HG03439 (cell line): ENCODE measurements around the gene SPC25.
"Not testable (repeated sequence)": the region's sequence is repeated elsewhere in the genome, so short reads cannot be mapped to it uniquely, and the experiment has no call there.

Source experiments
- ATAC-seq: cut with Tn5 transposase; IDR thresholded peaks from one replicate; pipeline ENCODE4 v1.9.1; 2021; ENCODE audit warnings: mild to moderate bottlenecking, moderate library complexity; ENCODE audit not compliant: unreplicated experiment

Gene SPC25

GRCh38 chr2:168904358-168904757 is 14.1 kb upstream of the SPC25 start:
- no peak for ATAC-seq

DNA sequence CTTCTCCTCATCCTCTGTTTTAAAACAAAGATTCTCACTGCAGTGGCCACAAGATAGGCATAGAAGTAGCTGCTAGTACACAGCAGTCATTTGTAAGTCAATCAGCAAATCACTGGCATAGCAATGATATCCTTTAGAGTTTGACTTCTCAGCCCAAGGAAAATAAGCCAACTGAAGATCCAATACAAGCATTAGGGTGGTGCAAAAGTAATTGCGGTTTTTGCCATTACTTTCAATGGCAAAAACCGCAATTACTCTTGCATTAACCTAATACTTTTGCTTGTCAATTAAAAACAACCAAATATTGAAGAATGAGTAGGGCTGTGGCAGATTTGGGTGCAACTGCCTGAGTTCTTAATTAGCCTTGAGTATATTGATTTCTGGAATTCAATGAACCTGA is 13.7 kb upstream of the SPC25 start:
- no peak for ATAC-seq

DNA sequence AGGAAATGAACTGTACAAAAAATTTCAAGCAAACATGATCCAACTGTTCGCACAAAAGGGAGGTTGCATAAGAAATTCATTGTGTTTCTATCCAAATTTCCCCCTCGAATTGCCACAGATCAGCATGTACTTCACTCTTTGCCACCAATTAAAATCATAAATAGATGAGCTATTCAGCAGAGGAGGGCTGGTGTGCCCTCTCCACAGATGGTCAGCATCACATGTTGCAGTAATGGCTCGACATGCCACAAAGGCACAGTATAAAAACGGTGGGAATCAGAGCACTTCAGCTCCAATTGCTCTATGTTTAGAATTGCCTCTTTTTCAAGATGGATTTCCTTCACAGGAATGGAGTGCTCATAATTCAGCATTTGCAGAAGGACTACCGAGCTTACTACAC is 10.8 kb upstream of the SPC25 start, which contains the start of gene G6PC2:
TSS of gene G6PC2 (plus strand) at position 289 of the 400 bp plus-strand sequence. CDS start at position 330, 41 bp downstream.
- ATAC-seq, result no peak

DNA sequence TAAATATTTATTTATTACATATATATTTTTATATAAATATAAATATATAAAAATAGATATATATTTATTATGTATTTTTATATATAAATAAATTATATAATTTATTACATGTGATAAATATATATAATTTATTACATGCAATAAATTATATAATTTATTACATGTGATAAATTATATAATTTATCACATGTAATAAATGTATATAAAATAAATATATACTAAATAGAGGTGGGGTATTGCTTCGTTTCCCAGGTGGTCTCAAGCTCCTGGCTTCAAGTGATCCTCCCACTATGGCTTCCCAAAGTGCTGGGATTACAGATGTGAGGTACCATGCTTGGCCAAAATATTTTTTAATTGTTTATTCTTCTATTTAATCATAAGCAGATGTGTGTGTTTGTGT is 7.2 kb upstream of the SPC25 start:
- no peak for ATAC-seq

- no peak for ATAC-seq
Measured at GRCh38 chr2:168896783-168897182, 6.6 kb upstream of the SPC25 start.

DNA sequence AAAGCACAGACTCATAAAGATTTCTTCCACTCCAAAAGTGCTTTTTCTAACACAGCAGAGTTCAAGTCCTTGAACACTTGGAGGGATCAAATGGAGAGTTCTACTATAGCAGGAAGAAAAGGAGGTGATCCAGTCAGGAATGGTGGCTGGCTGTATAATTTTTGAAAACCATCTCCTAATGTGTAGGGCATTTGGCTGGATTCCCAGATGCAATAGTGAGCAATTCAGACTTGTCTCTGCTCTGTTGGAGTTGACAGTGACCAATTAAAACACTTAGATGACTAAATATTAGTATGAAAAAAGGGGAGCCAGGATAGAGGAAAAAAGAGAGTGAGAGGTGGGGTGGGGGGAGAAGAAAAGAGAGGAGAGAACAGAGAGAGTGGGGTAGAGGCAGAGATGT is 5.5 kb upstream of the SPC25 start:
- no peak for ATAC-seq

GRCh38 chr2:168894720-168895119 is 4.5 kb upstream of the SPC25 start:
- ATAC-seq, result no peak

GRCh38 chr2:168894101-168894500 is 3.9 kb upstream of the SPC25 start:
- no peak for ATAC-seq

GRCh38 chr2:168892327-168892726 is 2.1 kb upstream of the SPC25 start:
- no peak for ATAC-seq

DNA sequence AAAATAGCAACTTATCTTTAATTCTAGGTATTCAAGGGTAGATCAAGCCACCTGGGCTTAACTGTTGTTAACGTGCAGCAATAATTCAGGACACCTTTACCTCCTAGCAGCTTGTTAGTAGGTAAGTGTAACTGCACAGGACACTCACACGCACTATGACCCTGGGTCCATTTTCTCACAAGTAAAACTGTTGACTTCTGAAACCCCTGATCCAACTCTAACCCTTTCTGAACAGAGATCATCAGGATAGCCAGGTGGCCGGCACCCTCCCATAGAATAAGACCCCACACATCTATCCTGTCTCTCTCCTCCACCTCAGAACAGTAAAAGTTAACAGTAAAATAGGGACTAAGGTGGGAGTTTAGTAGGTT is 610 bp downstream of the SPC25 start:
- peak; percentile 4 for ATAC-seq

GRCh38 chr2:168884975-168885374 is 5.3 kb downstream of the SPC25 start:
- no peak for ATAC-seq

DNA sequence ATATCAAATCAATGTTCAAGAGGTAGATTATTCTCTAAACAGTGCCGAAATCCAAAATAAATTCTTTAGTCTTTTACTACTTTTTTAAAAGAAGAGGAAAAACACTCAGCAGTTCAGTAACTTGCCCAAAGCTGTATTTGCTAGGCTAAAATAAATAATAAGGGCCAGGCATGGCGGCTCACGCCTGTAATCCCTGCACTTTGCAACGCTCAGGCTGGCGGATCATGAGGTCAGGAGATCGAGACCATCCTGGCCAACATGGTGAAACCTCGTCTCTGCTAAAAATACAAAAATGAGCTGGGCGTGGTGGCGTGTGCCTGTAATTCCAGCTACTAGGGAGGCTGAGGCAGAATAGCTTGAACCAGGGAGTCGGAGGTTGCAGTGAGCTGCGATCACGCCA is 8.1 kb downstream of the SPC25 start:
- ATAC-seq, result not testable (repeated sequence)

- no peak for ATAC-seq
Measured at GRCh38 chr2:168874368-168875054, 15.7 kb downstream of the SPC25 start.

- ATAC-seq, result not testable (repeated sequence)
Measured at GRCh38 chr2:168870824-168871223, 19.4 kb downstream of the SPC25 start.

- ATAC-seq, result not testable (repeated sequence)
Measured at GRCh38 chr2:168870369-168870768, 19.9 kb downstream of the SPC25 start.

- ATAC-seq, result not testable (repeated sequence)
Measured at GRCh38 chr2:168867164-168867563, 23.1 kb downstream of the SPC25 start.

- no peak for ATAC-seq
Measured at GRCh38 chr2:168858146-168858545, 32.1 kb downstream of the SPC25 start.

GRCh38 chr2:168855601-168856000 is 34.6 kb downstream of the SPC25 start:
- ATAC-seq, result no peak

GRCh38 chr2:168854651-168855050 is 35.6 kb downstream of the SPC25 start:
- no peak for ATAC-seq

DNA sequence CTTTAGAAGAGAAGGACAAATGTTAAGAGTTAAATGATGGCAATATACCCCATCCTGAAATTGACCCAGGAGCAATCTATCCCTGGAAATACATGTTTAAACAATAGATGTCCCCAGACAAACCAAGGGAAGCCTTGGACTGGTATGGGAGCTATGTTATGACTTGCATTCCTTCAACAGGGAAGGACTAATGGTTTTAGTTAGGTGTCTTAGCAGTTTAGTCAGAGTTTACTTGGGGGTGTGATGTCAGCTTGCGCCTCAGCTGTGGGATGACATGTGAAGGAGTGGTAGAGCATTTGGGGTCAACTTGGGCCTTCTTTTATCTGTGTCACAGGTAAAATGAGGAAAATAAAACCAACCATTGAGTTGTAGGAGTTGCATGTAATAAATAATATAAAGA is 36.8 kb downstream of the SPC25 start:
- no peak for ATAC-seq

GRCh38 chr2:168852481-168852880 is 37.7 kb downstream of the SPC25 start:
- no peak for ATAC-seq

- no peak for ATAC-seq
Measured at GRCh38 chr2:168851674-168852320, 38.4 kb downstream of the SPC25 start.

DNA sequence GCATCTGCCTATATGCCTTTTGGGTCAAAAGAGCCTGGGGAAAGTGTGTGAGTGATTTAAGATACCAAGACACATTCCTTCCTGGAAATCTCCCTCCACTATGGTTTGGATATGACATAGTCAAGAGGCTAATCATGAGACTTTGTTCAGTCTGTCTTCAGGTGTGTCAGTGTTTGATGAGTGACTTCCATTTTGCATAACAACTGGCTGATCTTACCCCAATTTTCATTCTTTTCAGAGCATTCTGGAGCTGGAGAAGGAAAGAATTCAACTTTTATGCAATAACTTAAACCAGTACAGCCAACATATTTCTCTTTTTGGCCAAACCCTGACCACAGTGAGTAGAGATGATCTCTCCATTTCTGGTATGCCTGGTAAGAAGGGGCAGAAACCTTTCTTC is 39.4 kb downstream of the SPC25 start:
- no peak for ATAC-seq
